C4-2B (cell line): ENCODE data around the gene CDKAL1.

Experiments used
- ZFX ChIP-seq: fragments of 450-650 bp; IDR thresholded peaks from 2 replicates; pipeline ENCODE4 v1.6.1; 2017
- TF ChIP-seq, protein P1 (sequence below): fragments of 450-650 bp; conservative IDR thresholded peaks from 2 replicates; pipeline ENCODE4 v1.5.1; 2017; ENCODE audit warnings: mild to moderate bottlenecking

DNA sequence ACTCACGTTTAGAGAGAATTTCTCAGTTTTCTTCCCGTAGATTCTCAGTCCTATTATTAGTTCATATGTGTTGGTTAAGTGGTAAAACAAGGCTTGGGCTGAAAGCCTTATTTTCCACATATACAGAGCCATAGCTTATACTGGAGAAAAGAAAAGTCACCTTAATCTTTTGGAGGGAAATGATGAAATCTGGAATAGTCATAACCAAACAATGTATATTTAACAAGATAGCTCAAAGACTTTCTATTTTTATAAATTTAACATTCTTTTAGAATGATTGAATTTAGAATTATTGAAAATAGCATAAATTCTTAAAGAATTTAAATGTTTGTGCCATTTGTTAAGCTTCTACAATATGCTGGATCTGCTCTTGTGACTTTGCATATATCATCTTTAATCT, 85.8 kb downstream of the CDKAL1 start:
- TF ChIP-seq, protein P1, sequence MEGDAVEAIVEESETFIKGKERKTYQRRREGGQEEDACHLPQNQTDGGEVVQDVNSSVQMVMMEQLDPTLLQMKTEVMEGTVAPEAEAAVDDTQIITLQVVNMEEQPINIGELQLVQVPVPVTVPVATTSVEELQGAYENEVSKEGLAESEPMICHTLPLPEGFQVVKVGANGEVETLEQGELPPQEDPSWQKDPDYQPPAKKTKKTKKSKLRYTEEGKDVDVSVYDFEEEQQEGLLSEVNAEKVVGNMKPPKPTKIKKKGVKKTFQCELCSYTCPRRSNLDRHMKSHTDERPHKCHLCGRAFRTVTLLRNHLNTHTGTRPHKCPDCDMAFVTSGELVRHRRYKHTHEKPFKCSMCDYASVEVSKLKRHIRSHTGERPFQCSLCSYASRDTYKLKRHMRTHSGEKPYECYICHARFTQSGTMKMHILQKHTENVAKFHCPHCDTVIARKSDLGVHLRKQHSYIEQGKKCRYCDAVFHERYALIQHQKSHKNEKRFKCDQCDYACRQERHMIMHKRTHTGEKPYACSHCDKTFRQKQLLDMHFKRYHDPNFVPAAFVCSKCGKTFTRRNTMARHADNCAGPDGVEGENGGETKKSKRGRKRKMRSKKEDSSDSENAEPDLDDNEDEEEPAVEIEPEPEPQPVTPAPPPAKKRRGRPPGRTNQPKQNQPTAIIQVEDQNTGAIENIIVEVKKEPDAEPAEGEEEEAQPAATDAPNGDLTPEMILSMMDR = no peak
- no peak for TF ChIP-seq ZFX
